Fibroblast of mammary gland (primary cell): ENCODE data around the gene CPED1.

Source experiments
- DNase-seq: peaks from one replicate; pipeline ENCODE4 v3.0.0-alpha.2; 2010; ENCODE audit warnings: low read depth
- H3K4me3 ChIP-seq: 2 replicates; pipeline ENCODE4 v1.5.1; 2011; ENCODE audit warnings: low read depth, mild to moderate bottlenecking, low read length, moderate library complexity; ENCODE audit not compliant: control insufficient read depth
- CTCF ChIP-seq: conservative IDR thresholded peaks from 2 replicates; pipeline ENCODE4 v1.5.1; 2011; ENCODE audit warnings: low read depth, low read length, inconsistent platforms; ENCODE audit not compliant: control insufficient read depth, insufficient read depth

CPED1 gene

GRCh38 chr7:121342631-121343030, 354.1 kb downstream of the CPED1 start:
- DNase-seq, result no peak
- H3K4me3 ChIP-seq, result no peak overlapping the region
- no peak for TF ChIP-seq CTCF

GRCh38 chr7:121343302-121343701, 354.8 kb downstream of the CPED1 start:
- peak; percentile 41 for DNase-seq
- H3K4me3 ChIP-seq, result no peak overlapping the region
- no peak for TF ChIP-seq CTCF

- H3K4me3 ChIP-seq, result no peak overlapping the region
- DNase-seq, result peak; percentile 25
- TF ChIP-seq CTCF, result no peak
Observed at GRCh38 chr7:121344093-121344492, 355.6 kb downstream of the CPED1 start.

GRCh38 chr7:121344497-121344896, 356.0 kb downstream of the CPED1 start:
- no peak overlapping the region for H3K4me3 ChIP-seq
- TF ChIP-seq CTCF, result no peak
- no peak for DNase-seq
